ENCODE measurements around the gene MFGE8.

DNA sequence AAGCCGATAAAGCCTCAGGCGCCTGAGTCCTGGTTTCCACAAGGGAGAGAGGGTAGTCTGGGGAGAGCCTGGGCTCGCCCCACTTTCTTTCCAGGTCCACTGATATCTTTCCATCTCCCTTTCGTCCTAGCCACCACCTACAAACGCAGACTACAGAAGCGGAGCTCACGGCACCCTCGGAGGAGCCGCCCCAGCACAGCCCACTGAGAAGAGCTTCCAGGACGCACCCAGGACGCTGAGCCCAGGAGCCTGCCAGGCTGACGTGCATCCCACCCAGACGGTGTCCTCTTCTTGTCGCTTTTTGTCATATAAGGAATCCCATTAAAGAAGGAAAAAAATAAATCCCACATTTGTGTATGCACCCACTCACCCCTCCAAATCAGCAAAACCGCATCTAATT lies 38.9 kb downstream of the MFGE8 start:
- no peak for TF ChIP-seq POLR2AphosphoS5 (IDR thresholded peaks at IDR 0.05; ENCODE audit: low read depth, low read length)
- TF ChIP-seq, protein P1, sequence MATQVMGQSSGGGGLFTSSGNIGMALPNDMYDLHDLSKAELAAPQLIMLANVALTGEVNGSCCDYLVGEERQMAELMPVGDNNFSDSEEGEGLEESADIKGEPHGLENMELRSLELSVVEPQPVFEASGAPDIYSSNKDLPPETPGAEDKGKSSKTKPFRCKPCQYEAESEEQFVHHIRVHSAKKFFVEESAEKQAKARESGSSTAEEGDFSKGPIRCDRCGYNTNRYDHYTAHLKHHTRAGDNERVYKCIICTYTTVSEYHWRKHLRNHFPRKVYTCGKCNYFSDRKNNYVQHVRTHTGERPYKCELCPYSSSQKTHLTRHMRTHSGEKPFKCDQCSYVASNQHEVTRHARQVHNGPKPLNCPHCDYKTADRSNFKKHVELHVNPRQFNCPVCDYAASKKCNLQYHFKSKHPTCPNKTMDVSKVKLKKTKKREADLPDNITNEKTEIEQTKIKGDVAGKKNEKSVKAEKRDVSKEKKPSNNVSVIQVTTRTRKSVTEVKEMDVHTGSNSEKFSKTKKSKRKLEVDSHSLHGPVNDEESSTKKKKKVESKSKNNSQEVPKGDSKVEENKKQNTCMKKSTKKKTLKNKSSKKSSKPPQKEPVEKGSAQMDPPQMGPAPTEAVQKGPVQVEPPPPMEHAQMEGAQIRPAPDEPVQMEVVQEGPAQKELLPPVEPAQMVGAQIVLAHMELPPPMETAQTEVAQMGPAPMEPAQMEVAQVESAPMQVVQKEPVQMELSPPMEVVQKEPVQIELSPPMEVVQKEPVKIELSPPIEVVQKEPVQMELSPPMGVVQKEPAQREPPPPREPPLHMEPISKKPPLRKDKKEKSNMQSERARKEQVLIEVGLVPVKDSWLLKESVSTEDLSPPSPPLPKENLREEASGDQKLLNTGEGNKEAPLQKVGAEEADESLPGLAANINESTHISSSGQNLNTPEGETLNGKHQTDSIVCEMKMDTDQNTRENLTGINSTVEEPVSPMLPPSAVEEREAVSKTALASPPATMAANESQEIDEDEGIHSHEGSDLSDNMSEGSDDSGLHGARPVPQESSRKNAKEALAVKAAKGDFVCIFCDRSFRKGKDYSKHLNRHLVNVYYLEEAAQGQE (IDR thresholded peaks at IDR 0.05; ENCODE audit: insufficient read depth in 1 of 2, low read depth in 2 of 2, low read length in 2 of 2): no peak
- no peak for TF ChIP-seq TAF1 (IDR thresholded peaks at IDR 0.05; ENCODE audit: borderline replicate concordance, insufficient read depth, low read length)

All from PFSK-1 (cell line).